ENCODE results near the gene HDAC4. TPM values are rescaled to one million over a fixed set of nuclear protein-coding genes. Genes with fewer than 3 reads are reported as not detected.

Gene HDAC4
- total and polyA plus RNA-seq, 2 of the 8 experiments (the other 6 are each of a cell fraction or from before 2014, with no cell fraction given): 15.4 to 31.5 TPM

GRCh38 chr2:239121600-239122012, 279.2 kb downstream of the HDAC4 start:
- Histone ChIP-seq H4K91ac (replicated peaks; ENCODE audit: insufficient read length, low read length) (no peak overlapping the region), H3K27me3 (replicated peaks in 1 of 4; ENCODE audit: control insufficient read depth in 3 of 4, extremely low read depth in 1 of 4, insufficient read depth in 3 of 4, low read length in 3 of 4) (no peaks in the 10 kb centered on the region), H3K79me1 (ENCODE audit: low read depth, low read length) (no peaks in the 10 kb centered on the region), H4K5ac (ENCODE audit: insufficient read length, low read depth, low read length) (no peak overlapping the region), H2AFZ (ENCODE audit: low read length) (no peak overlapping the region), H3K4me3 (ENCODE audit: extremely low read depth in 1 of 4, insufficient read depth in 2 of 4, low read depth in 3 of 4, low read length in 4 of 4) (no peak overlapping the region), H3K23me2 (ENCODE audit: low read depth, low read length) (no peaks in the 10 kb centered on the region), H3K79me2 (ENCODE audit: control insufficient read depth in 1 of 2, insufficient read depth in 2 of 2, low read length in 2 of 2) (no peaks in the 10 kb centered on the region), H2BK12ac (ENCODE audit: low read depth, low read length) (no peak overlapping the region), H3K4me2 (ENCODE audit: insufficient read depth in 1 of 2, low read depth in 2 of 2, low read length in 2 of 2) (no peak overlapping the region), H3K23ac (ENCODE audit: insufficient read length) (no peak overlapping the region), H2BK15ac (ENCODE audit: low read length) (no peak overlapping the region), H3K18ac (ENCODE audit: extremely low read depth, low read length) (no peak overlapping the region), H3K14ac (ENCODE audit: insufficient read length) (no peak overlapping the region), H3K9me3 (ENCODE audit: insufficient read depth in 2 of 2, low read depth in 1 of 2, low read length in 1 of 2) (peaks cover 0 to 6% of the 10 kb centered on the region in 2 experiments; a peak in 1 of 4 replicates), H4K20me1 (replicated peaks in 1 of 2; ENCODE audit: control insufficient read depth in 1 of 2, insufficient read depth in 2 of 2, low read length in 2 of 2) (peaks cover 0 to 2% of the 10 kb centered on the region in 2 experiments), H2BK120ac (replicated peaks; ENCODE audit: low read depth, low read length) (no peak overlapping the region), H2BK5ac (ENCODE audit: low read depth, low read length) (no peak overlapping the region), H3K9ac (replicated peaks in 1 of 4; ENCODE audit: extremely low read depth in 1 of 4, low read depth in 3 of 4, low read length in 3 of 4) (no peak overlapping the region), H4K8ac (ENCODE audit: extremely low read depth, insufficient read depth, low read length) (no peak overlapping the region), H3K36me3 (ENCODE audit: control insufficient read depth in 2 of 4, insufficient read depth in 4 of 4, low read length in 3 of 4) (peaks cover 9 to 25% (median 19%) of the 10 kb centered on the region in 4 experiments), H3K4ac (replicated peaks; ENCODE audit: insufficient read length, low read depth, low read length) (no peak overlapping the region), H2BK20ac (ENCODE audit: low read length) (no peak overlapping the region), H3K56ac (replicated peaks; ENCODE audit: insufficient read length, low read depth, low read length) (no peak overlapping the region), H3K27ac (ENCODE audit: low read depth, low read length) (no peak overlapping the region), H3K4me1 (replicated peaks in 1 of 4; ENCODE audit: control insufficient read depth in 3 of 4, insufficient read depth in 4 of 4, low read length in 3 of 4) (no peaks in the 10 kb centered on the region), H2AK5ac (ENCODE audit: low read depth, low read length) (no peak overlapping the region)
- no peak for FAIRE-seq
- ChIA-PET POLR2A (ENCODE audit: partially characterized antibody) (no interaction called here), CTCF (ENCODE audit: partially characterized antibody) (no interaction called here)
- 88% methylated on average over 16 of the region's 16 CpGs; no CpG with 5 or more reads in 1 of the 2 experiments for WGBS, 2 experiments (ENCODE audit: extremely low coverage in 1 of 2, insufficient coverage in 1 of 2, insufficient read length in 1 of 2, insufficient replicate concordance in 2 of 2, low coverage in 1 of 2, low lambda C conversion rate in 2 of 2, missing lambda C conversion rate in 1 of 2)
- no peak for DNase-seq (ENCODE audit: low read depth in 1 of 2, low spot score in 2 of 2)
- TF ChIP-seq CHD1 (IDR thresholded peaks at IDR 0.05; ENCODE audit: low read depth, low read length): no peak

Data from H1 (cell line).